K562 (cell line): ENCODE measurements around the gene INCA1. TPM values are rescaled to one million over a fixed set of nuclear protein-coding genes. Genes with fewer than 3 reads are reported as not detected.

ENCODE experiments used
- ATAC-seq: fragments of 200-7000 bp; cut with Tn5 transposase; 3 replicates; pipeline ENCODE4 v1.9.1; 2020; ENCODE audit warnings: moderate library complexity
- BruUV-seq: library from RNA; stranded (reverse); fragments of 400-500 nt; replicated peaks from 2 replicates; lab custom pipeline; 2021; lab: Mats Ljungman, UMichigan
- CTCF ChIA-PET: fragments of 300-600 bp; formaldehyde crosslinking; extraction: SDS; loops from one replicate; lab custom pipeline; 2021; ENCODE audit warnings: low intra/inter-chr PET ratio; lab: Yijun Ruan, JAX
- POLR2A ChIA-PET: fragments of 300-600, 350-650 bp; sonication (Branson Sonifier 250); formaldehyde crosslinking; extraction: SDS; loops from one replicate; lab custom pipeline; 2021; ENCODE audit warnings: antibody characterized with exemption, inconsistent platforms; lab: Yijun Ruan, JAX
- DNase-seq, 4 experiments: peaks; one replicate each; pipeline versions ENCODE4 v3.0.0 to v3.0.0-alpha.2; 2011 to 2018; ENCODE audit warnings: low spot score in 3 of 4, mixed read lengths in 3 of 4; ENCODE audit errors: extremely low read depth in 1 of 4
- FAIRE-seq: peaks from 2 replicates; lab custom pipeline; 2011; peaks lifted over from hg19 to GRCh38; lab: Jason Lieb, UNC
- H2AFZ ChIP-seq: 2 replicates; pipeline ENCODE4 v1.6.0; 2011; ENCODE audit warnings: low read depth, low read length, control low read depth, inconsistent platforms
- H3K27ac ChIP-seq: fragments of 200-600 bp; 3 replicates; pipeline ENCODE4 v1.8.0; 2011; ENCODE audit warnings: low read depth, mild to moderate bottlenecking, control low read depth, inconsistent platforms, low read length, moderate library complexity, mixed read lengths; ENCODE audit errors: extremely low read depth
- H3K27me3 ChIP-seq, 2 experiments: fragments of 300-600 bp in 1 of 2; 2 replicates in 1 of 2; 3 replicates in 1 of 2; pipeline versions ENCODE4 v1.6.0 to v1.8.0; 2011; ENCODE audit warnings: inconsistent platforms in 2 of 2, low read length in 2 of 2, mild to moderate bottlenecking in 1 of 2, mixed read lengths in 1 of 2, moderate library complexity in 1 of 2; ENCODE audit not compliant: control insufficient read depth in 2 of 2, insufficient read depth in 2 of 2
- H3K36me3 ChIP-seq: fragments of 300-600 bp; 3 replicates; pipeline ENCODE4 v1.8.0; 2011; ENCODE audit warnings: mild to moderate bottlenecking, low read length, inconsistent platforms; ENCODE audit not compliant: control insufficient read depth, insufficient read depth
- H3K4me1 ChIP-seq, 2 experiments: fragments of 200-600 bp in 1 of 2; replicated peaks in 1 of 2; 2 replicates in 1 of 2; 3 replicates in 1 of 2; pipeline versions ENCODE4 v1.5.1 to v1.8.0; 2011; ENCODE audit warnings: inconsistent platforms in 2 of 2, low read length in 2 of 2, mild to moderate bottlenecking in 1 of 2, mixed read lengths in 1 of 2, moderate library complexity in 1 of 2; ENCODE audit not compliant: control insufficient read depth in 2 of 2, insufficient read depth in 2 of 2
- H3K4me2 ChIP-seq: 2 replicates; pipeline ENCODE4 v1.6.1; 2011; ENCODE audit warnings: low read length, control low read depth, inconsistent platforms, mixed read lengths; ENCODE audit not compliant: insufficient read depth
- H3K4me3 ChIP-seq: fragments of 200-600 bp; sonication (generic), shearing (Covaris generic); 2 replicates; pipeline ENCODE4 v1.5.1; 2016; ENCODE audit warnings: control low read depth, inconsistent platforms
- H3K79me2 ChIP-seq: fragments of 200-600 bp; 3 replicates; pipeline ENCODE4 v1.8.0; 2011; ENCODE audit warnings: low read length, inconsistent platforms; ENCODE audit not compliant: control insufficient read depth, insufficient read depth
- H3K9ac ChIP-seq, 2 experiments: 2 replicates each; pipeline versions ENCODE4 v1.6.0 to v1.6.1; 2011; ENCODE audit warnings: low read depth in 2 of 2, low read length in 2 of 2, control low read depth in 1 of 2, inconsistent platforms in 1 of 2, mild to moderate bottlenecking in 1 of 2, mixed read lengths in 1 of 2; ENCODE audit not compliant: insufficient read depth in 1 of 2
- H3K9me1 ChIP-seq: one replicate; pipeline ENCODE4 v1.6.0; 2011; ENCODE audit warnings: inconsistent platforms, mild to moderate bottlenecking, low read length, moderate library complexity; ENCODE audit not compliant: control insufficient read depth, insufficient read depth
- H3K9me3 ChIP-seq: replicated peaks from 2 replicates; pipeline ENCODE4 v1.5.1; 2011; ENCODE audit warnings: low read depth, low read length, inconsistent platforms; ENCODE audit not compliant: control insufficient read depth, insufficient read depth
- H4K20me1 ChIP-seq: replicated peaks from 2 replicates; pipeline ENCODE4 v1.6.1; 2011; ENCODE audit warnings: low read length, inconsistent platforms, mixed read lengths; ENCODE audit not compliant: control insufficient read depth, insufficient read depth
- CEBPG ChIP-seq, 3 experiments: fragments of 200-800 bp in 1 of 3; sonication (Bioruptor generic) in 1 of 3; sonication (generic) in 1 of 3; formaldehyde crosslinking in 1 of 3; IDR thresholded peaks in 2 of 3; conservative IDR thresholded peaks in 1 of 3; 2 replicates each; pipeline versions ENCODE4 v1.6.1 to v1.8.0; 2016 to 2022; ENCODE audit warnings: missing compliant biosample characterization in 2 of 3, missing genetic modification characterization in 2 of 3, mild to moderate bottlenecking in 1 of 3, missing genetic modification reagents in 1 of 3
- GTF3C2 ChIP-seq: IDR thresholded peaks from 3 replicates; pipeline ENCODE4 v1.6.1; 2011; ENCODE audit warnings: borderline replicate concordance, mild to moderate bottlenecking, moderate library complexity; ENCODE audit not compliant: insufficient read length; ENCODE audit errors: extremely low read depth
- SAFB2 ChIP-seq: fragments of 200-400 bp; formaldehyde crosslinking; IDR thresholded peaks from 2 replicates; pipeline ENCODE4 v1.6.1; 2018; ENCODE audit warnings: borderline replicate concordance, low read length, low read depth, moderate library complexity; ENCODE audit not compliant: severe bottlenecking
- SUPT5H ChIP-seq: fragments of 450-650 bp; IDR thresholded peaks from 2 replicates; pipeline ENCODE4 v1.6.1; 2016
- TGIF2 ChIP-seq: sonication (generic); formaldehyde crosslinking; IDR thresholded peaks from 2 replicates; pipeline ENCODE4 v1.8.1; 2022; ENCODE audit warnings: mild to moderate bottlenecking, missing genetic modification reagents, moderate library complexity
- THAP12 ChIP-seq: fragments of 250-450 bp; sonication (Bioruptor Pico); IDR thresholded peaks from 2 replicates; pipeline ENCODE4 v1.9.0; 2021; ENCODE audit warnings: mild to moderate bottlenecking, inconsistent platforms
- ZNF175 ChIP-seq: fragments of 200-800 bp; sonication (Bioruptor generic); IDR thresholded peaks from 2 replicates; pipeline ENCODE4 v1.6.1; 2016; ENCODE audit warnings: low read depth, mild to moderate bottlenecking, missing genetic modification characterization, missing compliant biosample characterization
- WGBS: fragments of 100-300 bp; shearing (Covaris generic); methylation state at CpG from one replicate; pipeline ENCODE4 v1.1.6; 2016; ENCODE audit warnings: low coverage, mixed read lengths; ENCODE audit not compliant: insufficient coverage; ENCODE audit errors: missing lambda C conversion rate; 5-methylcytosine and 5-hydroxymethylcytosine counted together
- in situ Hi-C: fragments of 300-500 bp; cut with MboI; formaldehyde crosslinking; loops from 4 replicates; pipeline ENCODE4 v1.15.0; 2018; ENCODE audit warnings: inconsistent platforms, mixed read lengths
- intact Hi-C: fragments of 100-400 bp; cut with micrococcal nuclease; formaldehyde crosslinking; loops from 2 replicates; pipeline ENCODE4 v1.14.2; 2022
- polyA plus RNA-seq, 8 experiments: library from polyadenylated mRNA; depleted of rRNA in 4 of 8; stranded (reverse) in 5 of 8; unstranded in 3 of 8; fragments of >200 nt; fragmentation: Nextera tagmentation in 2 of 8; fragmentation: Illumina TruSeq in 1 of 8; extraction: Ambion mirVana in 2 of 8; extraction: Trizol in 1 of 8; gene quantifications; 2 replicates each; pipeline versions ENCODE4 v1.2.1 to v1.2.3, GENCODE V29; 2011 to 2014; ENCODE audit warnings: inconsistent platforms in 1 of 8, missing spikeins in 1 of 8
- total RNA-seq, 7 experiments: library from RNA; depleted of rRNA in 6 of 7; stranded (reverse); fragments of >200 nt in 6 of 7; fragmentation: Illumina TruSeq in 2 of 7; extraction: Trizol in 2 of 7; gene quantifications; 2 replicates each; pipeline versions ENCODE4 v1.2.1 to v1.2.3, GENCODE V29; 2011 to 2021; ENCODE audit warnings: low replicate concordance in 1 of 7
- TF ChIP-seq, protein P1 (sequence below): fragments of 450-650 bp; IDR thresholded peaks from 2 replicates; pipeline ENCODE4 v1.6.1; 2018; ENCODE audit warnings: mild to moderate bottlenecking, low read depth; ENCODE audit not compliant: partially characterized antibody
- TF ChIP-seq, protein P2 (sequence below): fragments of 450-650 bp; IDR thresholded peaks from 2 replicates; pipeline ENCODE4 v1.6.1; 2017; ENCODE audit warnings: mild to moderate bottlenecking, moderate library complexity

INCA1 gene
- total and polyA plus RNA-seq, 9 of the 15 experiments (the other 6 are each of a cell fraction or from before 2014, with no cell fraction given) = 0.08 to 0.50 (median 0.13) TPM; not detected in 4

DNA sequence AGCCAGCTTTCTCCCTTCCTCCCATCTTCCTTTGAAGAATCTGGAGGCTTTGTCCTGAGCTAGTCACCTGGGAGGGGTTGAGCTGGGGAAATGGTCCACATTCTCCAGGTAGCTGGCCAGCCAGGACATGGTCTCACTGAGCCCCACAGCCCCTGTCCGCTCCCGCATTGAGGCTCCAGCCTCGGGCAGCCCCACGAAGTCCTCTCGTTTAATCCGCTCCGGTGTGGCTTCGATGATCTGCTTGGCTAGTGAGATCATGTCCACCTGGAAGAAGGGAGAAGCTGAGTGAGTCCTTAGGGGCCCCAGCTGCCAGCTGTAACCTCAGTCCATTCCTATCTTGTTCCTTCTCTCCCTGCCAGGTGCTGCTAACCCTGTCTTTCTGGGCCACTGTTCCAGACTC lies 27.0 kb downstream of the INCA1 start (continued):
- no peak for TF ChIP-seq GTF3C2
- TF ChIP-seq SUPT5H = no peak
- TF ChIP-seq, all 486 proteins: peak for 0

DNA sequence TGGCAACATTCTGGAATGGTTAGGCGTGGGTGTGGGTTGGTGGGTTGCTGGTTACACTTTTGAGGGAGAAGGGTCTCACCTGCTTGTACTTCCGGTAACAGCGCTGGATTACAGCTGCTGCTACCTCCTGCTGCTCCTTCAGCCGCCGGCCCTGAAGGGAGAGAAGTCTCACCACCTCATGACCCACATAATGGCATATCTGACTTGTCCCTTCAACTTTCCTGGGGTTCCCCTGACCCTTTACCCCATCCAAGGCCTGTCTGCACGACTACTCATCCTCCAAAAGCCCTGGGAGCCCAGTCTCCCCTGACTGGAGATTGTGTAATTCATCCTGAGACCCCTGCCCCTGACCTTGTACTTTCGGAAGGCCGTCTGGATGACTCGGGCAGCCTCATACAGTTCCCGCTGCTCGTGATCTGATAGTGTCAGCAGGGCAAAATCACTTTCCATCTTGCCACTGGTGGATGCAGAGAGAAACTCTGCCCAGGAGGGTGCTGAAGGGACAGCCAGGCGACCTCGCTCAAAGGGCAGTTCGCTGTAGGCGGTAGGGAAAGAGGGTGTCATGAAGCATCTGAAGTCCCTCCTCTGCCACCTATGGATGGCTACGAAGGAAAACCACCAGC lies 27.7 kb downstream of the INCA1 start:
- POLR2A ChIA-PET = interaction anchor here (0.6 to 1.4 kb wide), 5 partner anchors 10 to 864 kb away, joined by 3 to 8 read pairs (median 6); partner anchors contain the start of gene CAMTA2
- peak overlapping the region; percentile 95; the same call in 1 of the 3 replicates for H3K27ac ChIP-seq
- H3K9me3 ChIP-seq = no peaks in the 10 kb centered on the region
- intact Hi-C loops (loop anchor here (10.0 kb wide), 1 partner anchor 65 kb away; the partner anchor contains the start of gene CHRNE), in situ Hi-C loops (no loop called here)
- peak overlapping the region; percentile 18; the same call in 1 of the 2 replicates for H3K4me2 ChIP-seq
- no peak for ATAC-seq
- peaks cover 23 to 26% of the 10 kb centered on the region in 2 experiments for H3K4me1 ChIP-seq
- peaks cover 26% of the 10 kb centered on the region for H3K79me2 ChIP-seq
- H2AFZ ChIP-seq = no peak overlapping the region
- H3K4me3 ChIP-seq = no peak overlapping the region
- no peaks in the 10 kb centered on the region for H3K9me1 ChIP-seq
- no peak for FAIRE-seq
- H3K36me3 ChIP-seq = peaks cover 64% of the 10 kb centered on the region; the same call in 2 of the 3 replicates
- CTCF ChIA-PET = no interaction called here
- peak overlapping the region; percentile 52 to 89; a peak in 2 of 4 replicates for H3K9ac ChIP-seq
- no peak for DNase-seq
- no peaks in the 10 kb centered on the region for H3K27me3 ChIP-seq
- WGBS = 83% methylated on average over 13 of the region's 16 CpGs
- H4K20me1 ChIP-seq = no peaks in the 10 kb centered on the region
- BruUV-seq = no TSS peak
- TF ChIP-seq ZNF175 (peak; percentile 90), THAP12 (CRISPR knock-in tag) (no peak), SAFB2 (no peak), CEBPG (CRISPR knock-in tag; IDR thresholded peaks at IDR 0.05) (no peak), CEBPG (tag; conservative IDR thresholded peaks at IDR 0.05 in 1 of 2, IDR thresholded peaks at IDR 0.05 in 1 of 2) (peak in 1 of 2 experiments; percentile 66; a peak in 2 of 4 replicates), TGIF2 (CRISPR knock-in tag) (no peak)
- TF ChIP-seq, protein P1, sequence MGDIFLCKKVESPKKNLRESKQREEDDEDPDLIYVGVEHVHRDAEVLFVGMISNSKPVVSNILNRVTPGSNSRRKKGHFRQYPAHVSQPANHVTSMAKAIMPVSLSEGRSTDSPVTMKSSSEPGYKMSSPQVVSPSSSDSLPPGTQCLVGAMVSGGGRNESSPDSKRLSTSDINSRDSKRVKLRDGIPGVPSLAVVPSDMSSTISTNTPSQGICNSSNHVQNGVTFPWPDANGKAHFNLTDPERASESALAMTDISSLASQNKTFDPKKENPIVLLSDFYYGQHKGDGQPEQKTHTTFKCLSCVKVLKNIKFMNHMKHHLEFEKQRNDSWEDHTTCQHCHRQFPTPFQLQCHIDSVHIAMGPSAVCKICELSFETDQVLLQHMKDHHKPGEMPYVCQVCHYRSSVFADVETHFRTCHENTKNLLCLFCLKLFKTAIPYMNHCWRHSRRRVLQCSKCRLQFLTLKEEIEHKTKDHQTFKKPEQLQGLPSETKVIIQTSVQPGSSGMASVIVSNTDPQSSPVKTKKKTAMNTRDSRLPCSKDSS = no peak
- TF ChIP-seq, protein P2, sequence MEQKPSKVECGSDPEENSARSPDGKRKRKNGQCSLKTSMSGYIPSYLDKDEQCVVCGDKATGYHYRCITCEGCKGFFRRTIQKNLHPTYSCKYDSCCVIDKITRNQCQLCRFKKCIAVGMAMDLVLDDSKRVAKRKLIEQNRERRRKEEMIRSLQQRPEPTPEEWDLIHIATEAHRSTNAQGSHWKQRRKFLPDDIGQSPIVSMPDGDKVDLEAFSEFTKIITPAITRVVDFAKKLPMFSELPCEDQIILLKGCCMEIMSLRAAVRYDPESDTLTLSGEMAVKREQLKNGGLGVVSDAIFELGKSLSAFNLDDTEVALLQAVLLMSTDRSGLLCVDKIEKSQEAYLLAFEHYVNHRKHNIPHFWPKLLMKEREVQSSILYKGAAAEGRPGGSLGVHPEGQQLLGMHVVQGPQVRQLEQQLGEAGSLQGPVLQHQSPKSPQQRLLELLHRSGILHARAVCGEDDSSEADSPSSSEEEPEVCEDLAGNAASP = 0 out of 2 replicates have a peak, but pooled peaks have one; percentile 2
